GM23338 (cell line): ENCODE data around the gene APOBR. TPM values are rescaled to one million over a fixed set of nuclear protein-coding genes. Genes with fewer than 3 reads are reported as not detected.
"Not testable (repeated sequence)": the region's sequence is repeated elsewhere in the genome, so short reads cannot be mapped to it uniquely, and the experiment has no call there.

Source experiments
- ATAC-seq: fragments of 200-7000 bp; cut with Tn5 transposase; 3 replicates; pipeline ENCODE4 v1.9.1; 2020
- DNase-seq: peaks from one replicate; pipeline ENCODE4 v3.0.0-alpha.2; 2015; ENCODE audit warnings: low spot score
- H2AFZ ChIP-seq: fragments of 200-600 bp; sonication (generic); 2 replicates; pipeline ENCODE4 v1.8.0; 2016; ENCODE audit warnings: antibody characterized with exemption, mild to moderate bottlenecking, moderate library complexity
- H3F3A ChIP-seq: fragments of 200-600 bp; sonication (generic); replicated peaks from 2 replicates; pipeline ENCODE4 v1.8.0; 2017; ENCODE audit warnings: antibody characterized with exemption, mixed run types, low read depth
- H3K27ac ChIP-seq: fragments of 200-600 bp; sonication (generic); 2 replicates; pipeline ENCODE4 v1.6.1; 2016; ENCODE audit warnings: low read depth
- H3K27me3 ChIP-seq: fragments of 200-600 bp; sonication (generic); 2 replicates; pipeline ENCODE4 v1.8.0; 2016; ENCODE audit warnings: mild to moderate bottlenecking, mixed run types, moderate library complexity; ENCODE audit not compliant: insufficient read depth
- H3K36me3 ChIP-seq: fragments of 200-600 bp; sonication (generic); 2 replicates; pipeline ENCODE4 v1.8.0; 2016; ENCODE audit warnings: mild to moderate bottlenecking; ENCODE audit not compliant: insufficient read depth
- H3K4me1 ChIP-seq: fragments of 200-600 bp; sonication (generic); 2 replicates; pipeline ENCODE4 v1.8.0; 2016; ENCODE audit warnings: mild to moderate bottlenecking, moderate library complexity; ENCODE audit not compliant: insufficient read depth
- H3K4me2 ChIP-seq: fragments of 200-600 bp; sonication (generic); 2 replicates; pipeline ENCODE4 v1.7.1; 2017; ENCODE audit warnings: mixed run types
- H3K4me3 ChIP-seq: fragments of 200-600 bp; sonication (generic); 2 replicates; pipeline ENCODE4 v1.6.1; 2016; ENCODE audit warnings: mixed run types
- H3K79me2 ChIP-seq: fragments of 200-600 bp; sonication (generic); replicated peaks from 2 replicates; pipeline ENCODE4 v1.8.0; 2017; ENCODE audit warnings: mild to moderate bottlenecking; ENCODE audit not compliant: insufficient read depth
- H3K9me2 ChIP-seq: fragments of 200-600 bp; sonication (generic); 2 replicates; pipeline ENCODE4 v1.8.0; 2017; ENCODE audit not compliant: insufficient read depth
- H4K20me1 ChIP-seq: fragments of 200-600 bp; sonication (generic); replicated peaks from 2 replicates; pipeline ENCODE4 v1.8.0; 2017; ENCODE audit warnings: mild to moderate bottlenecking; ENCODE audit not compliant: insufficient read depth
- H3K27ac Mint-ChIP-seq: 2 replicates; pipeline ENCODE4 v1.8.0; 2020; ENCODE audit warnings: inconsistent platforms, mild to moderate bottlenecking, moderate library complexity, mixed read lengths
- H3K27me3 Mint-ChIP-seq: 3 replicates; pipeline ENCODE4 v1.8.0; 2022; ENCODE audit warnings: low read depth, mild to moderate bottlenecking, moderate library complexity, mixed read lengths, inconsistent platforms; ENCODE audit not compliant: insufficient read depth, poor library complexity
- H3K36me3 Mint-ChIP-seq: 3 replicates; pipeline ENCODE4 v1.8.0; 2021; ENCODE audit warnings: low read depth, mild to moderate bottlenecking, inconsistent platforms, moderate library complexity, mixed read lengths
- H3K4me1 Mint-ChIP-seq: 3 replicates; pipeline ENCODE4 v1.8.0; 2020; ENCODE audit warnings: mild to moderate bottlenecking, inconsistent platforms, mixed read lengths
- H3K4me3 Mint-ChIP-seq: 3 replicates; pipeline ENCODE4 v1.8.0; 2021; ENCODE audit warnings: moderate library complexity, mild to moderate bottlenecking, inconsistent platforms, mixed read lengths
- H3K9me3 Mint-ChIP-seq: 3 replicates; pipeline ENCODE4 v1.8.0; 2020; ENCODE audit warnings: moderate library complexity, mild to moderate bottlenecking, inconsistent platforms, mixed read lengths
- CREB1 ChIP-seq: fragments of 250-450 bp; sonication (Bioruptor Pico); IDR thresholded peaks from 2 replicates; pipeline ENCODE4 v1.5.0; 2020; ENCODE audit warnings: low read depth, mild to moderate bottlenecking, moderate library complexity
- ETS1 ChIP-seq: IDR thresholded peaks from 2 replicates; pipeline ENCODE4 v1.6.1; 2016; ENCODE audit warnings: antibody characterized with exemption
- EZH2 ChIP-seq: fragments of 200-600 bp; sonication (generic); IDR thresholded peaks from one replicate; pipeline ENCODE4 v1.8.0; 2017; ENCODE audit warnings: antibody characterized with exemption, mild to moderate bottlenecking, low read depth; ENCODE audit not compliant: unreplicated experiment
- EZH2phosphoT487 ChIP-seq: fragments of 200-600 bp; sonication (generic); IDR thresholded peaks from one replicate; pipeline ENCODE4 v1.8.1; 2018; ENCODE audit warnings: antibody characterized with exemption; ENCODE audit not compliant: unreplicated experiment
- POLR2AphosphoS5 ChIP-seq: IDR thresholded peaks from 2 replicates; pipeline ENCODE4 v1.6.1; 2016; ENCODE audit warnings: antibody characterized with exemption, low read depth
- STAT1 ChIP-seq: IDR thresholded peaks from one replicate; pipeline ENCODE4 v1.6.1; 2016; ENCODE audit warnings: antibody characterized with exemption; ENCODE audit not compliant: unreplicated experiment
- ZNF331 ChIP-seq: fragments of 250-450 bp; sonication (Bioruptor Pico); IDR thresholded peaks from 2 replicates; pipeline ENCODE4 v1.5.0; 2020; ENCODE audit warnings: low read depth, mild to moderate bottlenecking, moderate library complexity
- ZNF462 ChIP-seq: fragments of 250-450 bp; sonication (Bioruptor Pico); IDR thresholded peaks from 2 replicates; pipeline ENCODE4 v1.5.0; 2020; ENCODE audit warnings: mild to moderate bottlenecking, moderate library complexity
- polyA plus RNA-seq: library from polyadenylated mRNA; unstranded; fragments of >200 nt; fragmentation: Nextera tagmentation; extraction: Ambion mirVana; gene quantifications from 2 replicates; pipeline ENCODE4 v1.2.1, GENCODE V29; 2016
- total RNA-seq: library from RNA; depleted of rRNA; stranded (reverse); fragments of >200 nt; shearing (Covaris generic); gene quantifications from 2 replicates; pipeline ENCODE4 v1.2.3, GENCODE V29; 2014

The APOBR gene
- total and polyA plus RNA-seq, 2 experiments from 2014 or later = 0.07 TPM; not detected in 1

- TF ChIP-seq ZNF462 (CRISPR knock-in tag) = no peak
- no peak for TF ChIP-seq ETS1
- no peak for TF ChIP-seq STAT1
- no peak for TF ChIP-seq EZH2
- no peak for TF ChIP-seq CREB1 (CRISPR knock-in tag)
- no peak for TF ChIP-seq EZH2phosphoT487
- TF ChIP-seq ZNF331 = no peak
- no peak for TF ChIP-seq POLR2AphosphoS5
Measured at GRCh38 chr16:28499854-28500253, 5.4 kb downstream of the APOBR start (continued).

GRCh38 chr16:28500476-28501180 lies 6.2 kb downstream of the APOBR start:
- H3K4me1 ChIP-seq, H3K4me2 ChIP-seq, H3K4me1 Mint-ChIP-seq, H3K79me2 ChIP-seq, H3K36me3 Mint-ChIP-seq, H3K4me3 Mint-ChIP-seq, H3K36me3 ChIP-seq, H3K9me3 Mint-ChIP-seq, H3F3A ChIP-seq, DNase-seq, H3K9me2 ChIP-seq, H2AFZ ChIP-seq, H3K4me3 ChIP-seq, H3K27ac Mint-ChIP-seq, H3K27ac ChIP-seq, ATAC-seq, H3K27me3 ChIP-seq, H4K20me1 ChIP-seq: not testable (repeated sequence)
- H3K27me3 Mint-ChIP-seq = peaks cover 14% of the 10 kb centered on the region
